ENCODE results near the gene RTBDN.
"Not testable (repeated sequence)": the region's sequence is repeated elsewhere in the genome, so short reads cannot be mapped to it uniquely, and the experiment has no call there.

RTBDN gene

GRCh38 chr19:12817810-12818209, 16.6 kb downstream of the RTBDN start:
- not testable (repeated sequence) for DNase-seq (ENCODE audit: low spot score)

GRCh38 chr19:12817188-12817587, 17.2 kb downstream of the RTBDN start:
- not testable (repeated sequence) for DNase-seq (ENCODE audit: low spot score)

GRCh38 chr19:12815088-12815487, 19.3 kb downstream of the RTBDN start:
- no peak for DNase-seq (ENCODE audit: low spot score)

- DNase-seq (ENCODE audit: low spot score): peak; percentile 85
These were observed 27.9 kb downstream of the RTBDN start, which contains the start of gene RNASEH2A for GRCh38 chr19:12806242-12807081. TSS of gene RNASEH2A (plus strand) at chr19:12806584. CDS start at chr19:12806674, 90 bp downstream.

- DNase-seq (ENCODE audit: low spot score): no peak
These were observed 30.3 kb downstream of the RTBDN start for GRCh38 chr19:12804051-12804450.

GRCh38 chr19:12802267-12803106, 31.9 kb downstream of the RTBDN start:
- DNase-seq (ENCODE audit: low spot score): no peak

GRCh38 chr19:12801466-12802266, 32.7 kb downstream of the RTBDN start, which contains the start of the genes PRDX2 and THSD8:
TSS of gene PRDX2 (minus strand) at chr19:12801800. CDS start at chr19:12801261, 539 bp downstream.
TSS of gene THSD8 (plus strand) at chr19:12802069. CDS start at chr19:12802072, 3 bp downstream.
- DNase-seq (ENCODE audit: low spot score): peak; percentile 75

- no peak for DNase-seq (ENCODE audit: low spot score)
These were observed 33.4 kb downstream of the RTBDN start for GRCh38 chr19:12800923-12801465.

- DNase-seq (ENCODE audit: low spot score): no peak
These were observed 34.0 kb downstream of the RTBDN start for GRCh38 chr19:12800466-12800770.

- no peak for DNase-seq (ENCODE audit: low spot score)
These were observed 34.5 kb downstream of the RTBDN start for GRCh38 chr19:12799742-12800465.

- not testable (repeated sequence) for DNase-seq (ENCODE audit: low spot score)
These were observed 36.8 kb downstream of the RTBDN start for GRCh38 chr19:12797607-12798006.

- no peak for DNase-seq (ENCODE audit: low spot score)
These were observed 37.2 kb downstream of the RTBDN start for GRCh38 chr19:12797141-12797587.

- DNase-seq (ENCODE audit: low spot score): peak; percentile 79
These were observed 38.0 kb downstream of the RTBDN start for GRCh38 chr19:12796146-12797071.

- no peak for DNase-seq (ENCODE audit: low spot score)
These were observed 39.4 kb downstream of the RTBDN start for GRCh38 chr19:12794971-12795381.

GRCh38 chr19:12794196-12794941, 40.0 kb downstream of the RTBDN start:
- DNase-seq (ENCODE audit: low spot score): no peak

- peak; percentile 93 for DNase-seq (ENCODE audit: low spot score)
These were observed 40.8 kb downstream of the RTBDN start for GRCh38 chr19:12793290-12794195.

GRCh38 chr19:12792853-12793289, 41.5 kb downstream of the RTBDN start:
- DNase-seq (ENCODE audit: low spot score): no peak

All from CD4-positive, alpha-beta T cell treated with Interleukin-6 at 100 ng/mL for 8 hours (primary cell).